PC-3 (cell line): ENCODE measurements around the gene NTRK1.

Experiments
- CTCF ChIP-seq: fragments of 300-600 bp; sonication (generic); conservative IDR thresholded peaks from 2 replicates; pipeline ENCODE4 v1.5.1; 2017; ENCODE audit warnings: antibody characterized with exemption, low read depth, mild to moderate bottlenecking, low read length
- EZH2 ChIP-seq: fragments of 300-600 bp; sonication (generic); IDR thresholded peaks from one replicate; pipeline ENCODE4 v1.6.1; 2017; ENCODE audit warnings: antibody characterized with exemption, mild to moderate bottlenecking, low read length; ENCODE audit not compliant: unreplicated experiment
- EZH2phosphoT487 ChIP-seq: fragments of 300-600 bp; sonication (generic); IDR thresholded peaks from 2 replicates; pipeline ENCODE4 v1.6.1; 2018; ENCODE audit warnings: mild to moderate bottlenecking, antibody characterized with exemption, low read length, borderline replicate concordance

GRCh38 chr1:156841295-156841855 is 19.3 kb upstream of the NTRK1 start:
- TF ChIP-seq CTCF (no peak), EZH2 (no peak), EZH2phosphoT487 (no peak)
